A172 (cell line): Measurements from ENCODE around the gene WNT7B. TPM values are rescaled to one million over a fixed set of nuclear protein-coding genes. Genes with fewer than 3 reads are reported as not detected.

Source experiments
- DNase-seq: peaks from one replicate; pipeline ENCODE4 v3.0.0-alpha.2; 2015; ENCODE audit warnings: low spot score
- total RNA-seq: library from RNA; depleted of rRNA; stranded (reverse); fragments of >200 nt; shearing (Covaris generic); gene quantifications from 2 replicates; pipeline ENCODE4 v1.2.3, GENCODE V29; 2014

WNT7B gene
- total RNA-seq, 1 experiment from 2014 or later, result 4.5 TPM

GRCh38 chr22:45889539-45890350, 87.2 kb downstream of the WNT7B start:
- DNase-seq, result no peak

- no peak for DNase-seq
These were observed 87.8 kb downstream of the WNT7B start for GRCh38 chr22:45889093-45889538.

- no peak for DNase-seq
These were observed 88.5 kb downstream of the WNT7B start for GRCh38 chr22:45888221-45889092.

GRCh38 chr22:45887202-45888131, 89.5 kb downstream of the WNT7B start:
- no peak for DNase-seq

- DNase-seq, result no peak
These were observed 90.4 kb downstream of the WNT7B start for GRCh38 chr22:45886540-45886939.

GRCh38 chr22:45885941-45886395, 91.0 kb downstream of the WNT7B start:
- DNase-seq, result no peak

- DNase-seq, result no peak
These were observed 91.7 kb downstream of the WNT7B start for GRCh38 chr22:45885171-45885840.

- DNase-seq, result no peak
These were observed 92.5 kb downstream of the WNT7B start for GRCh38 chr22:45884201-45885062.

GRCh38 chr22:45883811-45884170, 93.2 kb downstream of the WNT7B start:
- no peak for DNase-seq

- DNase-seq, result no peak
These were observed 93.8 kb downstream of the WNT7B start for GRCh38 chr22:45882881-45883810.

GRCh38 chr22:45881524-45881875, 95.5 kb downstream of the WNT7B start:
- DNase-seq, result no peak

- no peak for DNase-seq
These were observed 96.0 kb downstream of the WNT7B start for GRCh38 chr22:45880716-45881523.

- DNase-seq, result no peak
These were observed 96.8 kb downstream of the WNT7B start for GRCh38 chr22:45880091-45880715.

- no peak for DNase-seq
These were observed 97.4 kb downstream of the WNT7B start for GRCh38 chr22:45879552-45879949.

GRCh38 chr22:45878901-45879551, 97.9 kb downstream of the WNT7B start:
- no peak for DNase-seq

GRCh38 chr22:45878051-45878781, 98.7 kb downstream of the WNT7B start:
- no peak for DNase-seq
